HUES48 (cell line): Measurements from ENCODE around the gene CD22.

Experiments used
- H3K27ac ChIP-seq: one replicate; pipeline ENCODE4 v1.7.0; 2013; ENCODE audit warnings: low read depth, low read length, inconsistent platforms
- H3K27me3 ChIP-seq: 2 replicates; pipeline ENCODE4 v1.6.1; 2013; ENCODE audit warnings: mild to moderate bottlenecking, low read length; ENCODE audit not compliant: control insufficient read depth, insufficient read depth
- H3K36me3 ChIP-seq: 2 replicates; pipeline ENCODE4 v1.6.1; 2013; ENCODE audit warnings: low read length; ENCODE audit not compliant: control insufficient read depth, insufficient read depth
- H3K4me1 ChIP-seq: 2 replicates; pipeline ENCODE4 v1.6.1; 2013; ENCODE audit warnings: mild to moderate bottlenecking, low read length; ENCODE audit not compliant: control insufficient read depth, insufficient read depth
- H3K4me3 ChIP-seq: 2 replicates; pipeline ENCODE4 v1.5.1; 2013; ENCODE audit warnings: mild to moderate bottlenecking, low read depth, low read length
- H3K9ac ChIP-seq: 2 replicates; pipeline ENCODE4 v1.6.1; 2013; ENCODE audit warnings: mild to moderate bottlenecking, low read depth, low read length, moderate library complexity
- H3K9me3 ChIP-seq: 2 replicates; pipeline ENCODE4 v1.6.1; 2013; ENCODE audit warnings: low read length; ENCODE audit not compliant: control insufficient read depth, insufficient read depth

The CD22 gene

GRCh38 chr19:35344511-35345031 is 15.6 kb downstream of the CD22 start:
- H3K4me3 ChIP-seq: no peak overlapping the region
- H3K4me1 ChIP-seq: no peaks in the 10 kb centered on the region
- no peaks in the 10 kb centered on the region for H3K9me3 ChIP-seq
- no peaks in the 10 kb centered on the region for H3K27me3 ChIP-seq
- H3K27ac ChIP-seq: no peak overlapping the region
- no peaks in the 10 kb centered on the region for H3K36me3 ChIP-seq
- no peak overlapping the region for H3K9ac ChIP-seq

DNA sequence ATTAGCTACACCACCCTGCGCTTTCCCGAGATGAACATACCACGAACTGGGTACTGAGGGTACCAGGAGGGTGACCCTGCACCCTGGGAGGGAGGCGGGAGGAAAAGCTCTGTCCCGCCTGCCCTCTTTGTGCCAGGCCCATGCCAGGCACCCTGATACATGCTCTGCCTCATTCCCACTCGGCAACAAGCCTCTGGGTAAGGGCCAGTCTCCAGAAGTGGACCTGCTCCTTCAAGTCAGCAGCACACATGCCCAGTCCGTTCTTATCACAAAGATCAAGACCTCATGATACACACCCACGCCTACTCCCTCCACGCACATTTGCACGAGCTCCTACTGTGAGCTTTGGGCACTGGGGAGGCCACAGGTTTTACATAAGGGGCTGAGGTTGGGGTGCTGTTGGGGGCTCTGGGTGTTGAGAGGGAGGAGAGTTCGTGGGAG is 16.7 kb downstream of the CD22 start:
- Histone ChIP-seq H3K27me3 (no peaks in the 10 kb centered on the region), H3K4me1 (no peaks in the 10 kb centered on the region), H3K4me3 (no peak overlapping the region), H3K9ac (no peak overlapping the region), H3K36me3 (no peaks in the 10 kb centered on the region), H3K27ac (no peak overlapping the region), H3K9me3 (no peaks in the 10 kb centered on the region)

DNA sequence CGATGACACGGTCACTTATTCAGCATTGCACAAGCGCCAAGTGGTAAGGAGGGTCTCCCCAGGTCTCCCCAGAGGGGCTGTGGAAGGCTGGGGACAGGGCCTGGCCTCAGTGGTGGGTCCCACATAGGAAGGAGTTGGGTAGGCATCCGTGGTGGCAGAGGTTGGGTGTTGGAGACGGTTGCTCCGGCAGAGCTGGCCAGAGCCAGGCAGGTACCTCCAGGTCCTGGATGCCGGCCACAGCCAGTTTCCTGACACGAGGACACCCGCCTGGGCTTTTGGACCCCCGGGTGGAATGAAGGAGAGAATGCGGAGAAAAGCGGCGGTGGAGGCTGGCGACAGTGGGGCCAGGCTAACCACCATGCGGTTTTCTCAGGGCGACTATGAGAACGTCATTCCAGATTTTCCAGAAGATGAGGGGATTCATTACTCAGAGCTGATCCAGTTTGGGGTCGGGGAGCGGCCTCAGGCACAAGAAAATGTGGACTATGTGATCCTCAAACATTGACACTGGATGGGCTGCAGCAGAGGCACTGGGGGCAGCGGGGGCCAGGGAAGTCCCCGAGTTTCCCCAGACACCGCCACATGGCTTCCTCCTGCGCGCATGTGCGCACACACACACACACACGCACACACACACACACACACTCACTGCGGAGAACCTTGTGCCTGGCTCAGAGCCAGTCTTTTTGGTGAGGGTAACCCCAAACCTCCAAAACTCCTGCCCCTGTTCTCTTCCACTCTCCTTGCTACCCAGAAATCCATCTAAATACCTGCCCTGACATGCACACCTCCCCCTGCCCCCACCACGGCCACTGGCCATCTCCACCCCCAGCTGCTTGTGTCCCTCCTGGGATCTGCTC is 17.4 kb downstream of the CD22 start:
- Histone ChIP-seq H3K4me1 (no peaks in the 10 kb centered on the region), H3K4me3 (no peak overlapping the region), H3K36me3 (no peaks in the 10 kb centered on the region), H3K27me3 (no peaks in the 10 kb centered on the region), H3K9me3 (no peaks in the 10 kb centered on the region), H3K9ac (no peak overlapping the region), H3K27ac (no peak overlapping the region)

DNA sequence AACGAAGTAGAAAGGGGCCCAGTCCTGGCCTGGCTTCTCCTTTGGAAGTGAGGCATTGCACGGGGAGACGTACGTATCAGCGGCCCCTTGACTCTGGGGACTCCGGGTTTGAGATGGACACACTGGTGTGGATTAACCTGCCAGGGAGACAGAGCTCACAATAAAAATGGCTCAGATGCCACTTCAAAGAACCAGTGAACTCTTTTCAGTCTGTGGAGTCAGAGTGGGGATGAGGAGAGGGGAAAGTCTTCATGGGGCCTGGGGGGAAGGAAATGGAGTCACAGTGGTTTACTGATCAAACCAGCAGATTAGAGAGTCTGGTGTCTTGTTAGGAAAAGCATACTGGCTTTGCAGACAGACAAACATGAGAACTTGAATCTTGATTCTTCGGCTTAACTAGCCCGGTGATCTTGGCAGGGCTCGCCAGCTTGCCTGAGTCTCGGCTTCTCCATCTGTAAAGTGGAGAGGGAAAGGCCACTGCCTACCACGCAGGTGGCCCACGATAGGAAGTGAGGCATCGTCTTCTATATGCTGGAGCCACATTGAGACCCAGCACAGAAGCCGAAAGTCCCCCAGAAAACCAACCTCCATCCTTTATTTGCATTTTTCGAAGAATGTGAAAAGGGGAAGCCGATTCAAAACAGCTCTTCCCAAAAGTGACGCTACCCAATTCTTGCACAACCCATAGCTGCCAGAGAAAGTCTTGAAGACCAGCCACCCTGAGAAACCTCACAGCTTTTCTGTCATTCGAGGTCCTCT is 18.4 kb downstream of the CD22 start, which contains the start of gene FFAR1:
FFAR1 (plus strand) TSS at position 732 of the 759 bp plus-strand sequence. CDS start 3,650 bp downstream, outside the sequence.
- Histone ChIP-seq H3K9ac (no peak within 1 kb of the TSS), H3K27ac (no peak within 1 kb of the TSS), H3K4me3 (no peak within 1 kb of the TSS), H3K4me1 (no peaks in the 10 kb centered on the region), H3K9me3 (no peaks in the 10 kb centered on the region), H3K36me3 (no peaks in the 10 kb centered on the region), H3K27me3 (no peaks in the 10 kb centered on the region)

GRCh38 chr19:35347930-35348298 is 18.9 kb downstream of the CD22 start:
- no peak overlapping the region for H3K4me3 ChIP-seq
- no peak overlapping the region for H3K9ac ChIP-seq
- no peaks in the 10 kb centered on the region for H3K9me3 ChIP-seq
- no peaks in the 10 kb centered on the region for H3K36me3 ChIP-seq
- H3K4me1 ChIP-seq: 0 out of 2 replicates have a peak, but pooled peaks cover 2% of the 10 kb centered on the region
- H3K27me3 ChIP-seq: no peaks in the 10 kb centered on the region
- H3K27ac ChIP-seq: no peak overlapping the region

DNA sequence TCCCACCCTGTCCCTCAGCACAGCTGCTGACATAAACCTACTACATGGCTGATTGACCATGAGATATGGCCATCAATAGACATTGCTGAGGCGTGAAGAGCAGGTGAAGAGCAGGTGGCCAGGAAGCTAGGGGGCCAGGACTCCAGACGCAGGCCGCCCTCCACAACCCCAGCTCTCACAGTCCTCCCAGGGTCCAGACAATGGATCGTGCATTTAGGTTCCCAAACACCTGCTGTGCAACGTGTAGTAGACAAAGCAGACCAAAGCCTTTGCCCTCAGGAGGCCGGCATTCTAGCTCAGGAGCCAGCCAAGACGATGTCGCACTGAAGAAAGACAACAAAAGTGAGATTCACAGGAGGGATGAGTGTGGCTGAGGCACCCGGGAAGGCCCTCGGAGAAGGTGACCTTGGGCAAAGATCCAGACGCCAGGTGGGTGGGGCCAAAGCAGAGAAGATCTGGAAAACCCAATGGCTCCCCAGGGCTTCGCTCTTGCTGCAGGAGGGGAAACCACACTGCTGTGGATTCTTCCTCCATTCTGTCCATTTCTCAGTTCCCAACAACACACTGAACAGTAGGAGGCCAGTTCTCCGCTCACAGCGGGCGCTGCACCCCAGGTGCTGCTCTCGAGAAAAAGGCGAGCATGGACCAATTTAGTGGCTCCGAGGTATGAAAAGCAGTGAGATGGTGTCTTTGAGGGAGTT is 20.1 kb downstream of the CD22 start:
- no peak overlapping the region for H3K9ac ChIP-seq
- 0 out of 2 replicates have a peak, but pooled peaks cover 2% of the 10 kb centered on the region for H3K4me1 ChIP-seq
- H3K4me3 ChIP-seq: no peak overlapping the region
- no peaks in the 10 kb centered on the region for H3K27me3 ChIP-seq
- H3K36me3 ChIP-seq: no peaks in the 10 kb centered on the region
- no peaks in the 10 kb centered on the region for H3K9me3 ChIP-seq
- no peak overlapping the region for H3K27ac ChIP-seq

GRCh38 chr19:35349614-35350521 is 20.9 kb downstream of the CD22 start:
- Histone ChIP-seq H3K27ac (no peak overlapping the region), H3K9ac (no peak overlapping the region), H3K4me3 (no peak overlapping the region), H3K9me3 (no peaks in the 10 kb centered on the region), H3K27me3 (no peaks in the 10 kb centered on the region), H3K4me1 (0 out of 2 replicates have a peak, but pooled peaks cover 2% of the 10 kb centered on the region), H3K36me3 (no peaks in the 10 kb centered on the region)

DNA sequence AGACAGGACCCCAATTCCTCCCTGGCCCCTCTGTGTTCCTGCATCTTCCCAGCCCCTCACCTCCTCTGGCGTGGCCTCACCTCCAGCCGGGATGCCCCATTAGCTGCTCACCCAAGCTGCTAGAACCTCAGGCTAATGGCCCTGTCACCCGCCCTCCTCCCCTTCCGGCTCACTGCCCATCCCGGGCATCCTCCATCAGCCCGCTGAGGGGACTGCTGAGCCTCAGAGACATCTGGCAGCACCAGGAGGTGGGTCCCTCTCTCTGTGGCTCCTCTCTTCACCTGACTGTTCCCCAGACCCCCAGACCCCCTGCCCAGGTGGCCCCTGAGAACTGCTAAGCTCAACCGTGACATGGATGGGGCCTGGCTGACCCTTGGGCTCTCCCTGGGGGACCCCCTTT is 21.6 kb downstream of the CD22 start:
- Histone ChIP-seq H3K9ac (no peak overlapping the region), H3K9me3 (no peaks in the 10 kb centered on the region), H3K4me1 (0 out of 2 replicates have a peak, but pooled peaks cover 2% of the 10 kb centered on the region), H3K27me3 (no peaks in the 10 kb centered on the region), H3K27ac (no peak overlapping the region), H3K36me3 (no peaks in the 10 kb centered on the region), H3K4me3 (no peak overlapping the region)

DNA sequence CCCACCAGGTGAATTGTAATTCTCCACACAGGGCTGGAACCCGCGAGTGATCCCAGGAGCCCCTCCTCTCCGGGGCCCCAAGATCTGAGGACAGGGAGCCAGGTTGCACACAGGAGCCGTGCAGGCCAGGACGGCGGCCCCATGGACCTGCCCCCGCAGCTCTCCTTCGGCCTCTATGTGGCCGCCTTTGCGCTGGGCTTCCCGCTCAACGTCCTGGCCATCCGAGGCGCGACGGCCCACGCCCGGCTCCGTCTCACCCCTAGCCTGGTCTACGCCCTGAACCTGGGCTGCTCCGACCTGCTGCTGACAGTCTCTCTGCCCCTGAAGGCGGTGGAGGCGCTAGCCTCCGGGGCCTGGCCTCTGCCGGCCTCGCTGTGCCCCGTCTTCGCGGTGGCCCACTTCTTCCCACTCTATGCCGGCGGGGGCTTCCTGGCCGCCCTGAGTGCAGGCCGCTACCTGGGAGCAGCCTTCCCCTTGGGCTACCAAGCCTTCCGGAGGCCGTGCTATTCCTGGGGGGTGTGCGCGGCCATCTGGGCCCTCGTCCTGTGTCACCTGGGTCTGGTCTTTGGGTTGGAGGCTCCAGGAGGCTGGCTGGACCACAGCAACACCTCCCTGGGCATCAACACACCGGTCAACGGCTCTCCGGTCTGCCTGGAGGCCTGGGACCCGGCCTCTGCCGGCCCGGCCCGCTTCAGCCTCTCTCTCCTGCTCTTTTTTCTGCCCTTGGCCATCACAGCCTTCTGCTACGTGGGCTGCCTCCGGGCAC is 22.6 kb downstream of the CD22 start:
- Histone ChIP-seq H3K9me3 (no peaks in the 10 kb centered on the region), H3K4me3 (no peak overlapping the region), H3K27ac (no peak overlapping the region), H3K4me1 (0 out of 2 replicates have a peak, but pooled peaks cover 2% of the 10 kb centered on the region), H3K27me3 (no peaks in the 10 kb centered on the region), H3K9ac (no peak overlapping the region), H3K36me3 (no peaks in the 10 kb centered on the region)
